ENCODE measurements around the gene INPP4A. TPM values are rescaled to one million over a fixed set of nuclear protein-coding genes. Genes with fewer than 3 reads are reported as not detected.
"Not testable (repeated sequence)": the region's sequence is repeated elsewhere in the genome, so short reads cannot be mapped to it uniquely, and the experiment has no call there.

INPP4A gene
- total RNA-seq, 1 donor, result 52.8 TPM

DNA sequence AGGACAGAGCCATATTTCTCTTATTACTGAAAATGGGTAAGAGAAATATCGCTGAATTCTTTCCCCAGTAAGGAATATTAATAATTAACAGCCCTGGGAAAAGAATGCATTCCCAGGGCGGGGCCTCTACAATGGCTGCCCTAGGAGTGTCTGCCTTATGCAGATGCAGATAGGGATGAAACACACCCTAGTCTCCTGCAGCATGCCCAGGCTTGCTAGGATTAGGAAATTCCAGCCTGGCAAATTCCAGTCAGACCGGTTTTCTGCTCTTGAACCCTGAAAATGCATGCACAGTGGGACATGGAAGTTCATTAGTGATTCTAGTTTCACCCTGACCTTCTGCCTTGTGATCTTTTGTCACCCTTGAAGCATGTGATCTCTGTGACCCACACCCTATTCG lies 9.0 kb upstream of the INPP4A start:
- not testable (repeated sequence) for DNase-seq (ENCODE audit: low read depth in 2 of 3, low spot score in 2 of 3)

- no peak for DNase-seq (ENCODE audit: low read depth in 2 of 3, low spot score in 2 of 3)
Observed at GRCh38 chr2:98436734-98437133, 7.9 kb upstream of the INPP4A start.

GRCh38 chr2:98438190-98439133 lies 6.2 kb upstream of the INPP4A start:
- no peak for DNase-seq (ENCODE audit: low read depth in 2 of 3, low spot score in 2 of 3)

- no peak for DNase-seq (ENCODE audit: low read depth in 2 of 3, low spot score in 2 of 3)
Observed at GRCh38 chr2:98441706-98442450, 2.8 kb upstream of the INPP4A start.

GRCh38 chr2:98442488-98442887 lies 2.2 kb upstream of the INPP4A start:
- DNase-seq (ENCODE audit: low read depth in 2 of 3, low spot score in 2 of 3), result no peak

- no peak for DNase-seq (ENCODE audit: low read depth in 2 of 3, low spot score in 2 of 3)
Observed at GRCh38 chr2:98445177-98445682, 572 bp downstream of the INPP4A start.

DNA sequence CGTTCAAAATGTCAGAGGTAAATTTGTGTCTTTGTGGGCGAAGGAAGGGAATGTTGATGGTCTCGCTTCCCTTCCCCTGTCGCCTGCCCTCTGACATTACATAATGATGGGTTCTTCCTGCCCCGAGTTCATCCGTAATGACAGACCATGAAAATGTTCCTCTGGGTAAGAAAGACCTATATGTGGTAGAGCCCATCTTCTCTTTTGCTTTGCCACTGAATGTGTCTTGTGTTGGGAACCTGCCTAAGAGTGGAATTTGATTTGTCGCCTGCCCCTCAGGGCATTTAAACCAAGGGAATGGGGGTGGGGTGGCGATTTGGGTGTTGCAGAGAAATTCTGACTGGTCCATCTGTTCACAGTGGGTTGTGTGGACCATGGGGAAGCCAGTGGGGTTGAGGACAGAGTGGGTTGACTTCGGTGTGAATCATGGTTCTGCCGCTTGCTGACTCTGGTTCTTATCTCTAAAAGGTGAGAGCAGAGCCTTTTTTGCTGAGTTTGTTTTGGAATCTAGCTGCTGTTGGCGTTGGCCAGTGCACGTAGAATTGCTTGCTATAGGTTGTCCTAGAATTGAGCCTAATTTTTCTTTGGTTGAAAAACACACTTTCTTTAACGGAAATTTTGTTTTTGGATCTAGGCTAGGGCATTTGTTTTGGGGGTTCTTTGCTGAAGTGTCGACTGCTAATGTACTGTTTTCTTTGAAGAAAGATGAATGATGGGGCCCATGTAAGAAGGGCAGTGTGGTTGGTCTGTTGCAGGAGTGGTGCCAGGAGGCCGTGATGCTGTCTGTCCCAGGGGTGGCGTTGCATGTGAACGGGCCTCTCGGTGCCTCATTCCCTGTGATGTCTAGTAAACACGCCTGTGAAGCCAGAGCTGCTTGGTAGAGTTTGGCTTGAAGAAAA lies 1.3 kb downstream of the INPP4A start:
- no peak for DNase-seq (ENCODE audit: low read depth in 2 of 3, low spot score in 2 of 3)

DNA sequence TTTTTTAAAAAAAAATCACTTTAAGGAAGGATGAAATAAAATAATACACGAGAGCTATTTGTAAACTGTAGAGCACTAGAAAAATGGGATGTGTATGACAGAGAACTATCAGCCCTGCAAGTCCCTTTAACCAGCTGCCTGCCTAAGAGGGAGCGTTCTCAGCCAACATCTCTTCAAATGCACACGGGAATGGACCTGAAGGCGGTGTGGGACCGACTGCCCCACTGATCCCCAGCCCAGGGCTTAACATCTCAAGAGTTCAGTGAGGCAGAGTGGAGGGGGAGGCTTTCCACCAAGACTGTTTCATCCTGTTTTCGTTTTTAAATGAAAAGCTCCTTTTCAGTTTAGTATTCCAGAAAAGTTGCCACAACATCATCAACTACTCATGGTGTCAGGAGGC lies 2.2 kb downstream of the INPP4A start:
- DNase-seq (ENCODE audit: low read depth in 2 of 3, low spot score in 2 of 3), result no peak

GRCh38 chr2:98448441-98449145 lies 3.9 kb downstream of the INPP4A start:
- no peak for DNase-seq (ENCODE audit: low read depth in 2 of 3, low spot score in 2 of 3)

GRCh38 chr2:98452396-98453027 lies 7.9 kb downstream of the INPP4A start:
- DNase-seq (ENCODE audit: low read depth in 2 of 3, low spot score in 2 of 3), result no peak

DNA sequence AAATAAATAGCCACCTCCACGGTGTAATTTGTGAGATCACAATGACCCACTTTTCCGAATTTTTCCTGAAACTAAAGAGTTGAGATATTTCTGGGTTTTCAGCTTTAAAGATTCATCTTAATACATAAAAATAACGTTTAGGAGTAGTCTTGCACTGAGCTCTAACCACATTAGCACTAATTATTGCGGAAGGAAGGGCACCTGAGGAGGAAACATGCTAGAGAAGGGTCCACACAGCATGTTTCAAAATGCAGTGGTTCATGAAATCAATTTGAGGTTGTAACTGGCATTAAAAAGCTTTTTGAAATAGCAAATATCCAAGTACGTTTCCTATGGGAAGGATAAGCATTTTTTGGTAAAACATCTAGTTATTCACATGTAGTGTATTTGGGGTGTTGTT lies 8.4 kb downstream of the INPP4A start:
- DNase-seq (ENCODE audit: low read depth in 2 of 3, low spot score in 2 of 3), result peak in 1 of 3 donors; percentile 44

DNA sequence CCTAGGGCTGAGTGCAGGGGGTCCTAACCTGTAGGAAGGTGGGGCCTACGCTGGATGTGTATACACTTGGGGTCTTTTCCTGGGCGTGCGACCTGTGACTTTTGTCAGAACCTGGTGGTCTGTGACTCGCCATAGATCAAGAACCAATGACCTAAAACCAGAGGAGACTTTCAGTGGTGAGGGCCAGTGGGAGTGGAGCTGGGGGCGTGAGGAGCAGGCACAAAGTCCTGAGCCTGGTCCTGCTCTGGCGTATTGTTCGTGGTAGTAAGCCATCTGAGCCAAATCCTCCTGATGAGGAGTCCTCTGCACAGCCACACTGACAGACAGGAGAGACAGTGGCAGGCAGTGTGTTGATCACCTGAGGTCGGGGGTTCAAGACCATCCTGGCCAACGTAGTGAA lies 8.9 kb downstream of the INPP4A start:
- DNase-seq (ENCODE audit: low read depth in 2 of 3, low spot score in 2 of 3), result no peak

GRCh38 chr2:98454073-98454472 lies 9.4 kb downstream of the INPP4A start:
- DNase-seq (ENCODE audit: low read depth in 2 of 3, low spot score in 2 of 3), result no peak

- DNase-seq (ENCODE audit: low read depth in 2 of 3, low spot score in 2 of 3), result peak in 1 of 3 donors; percentile 66
Observed at GRCh38 chr2:98454500-98455235, 10.0 kb downstream of the INPP4A start.

DNA sequence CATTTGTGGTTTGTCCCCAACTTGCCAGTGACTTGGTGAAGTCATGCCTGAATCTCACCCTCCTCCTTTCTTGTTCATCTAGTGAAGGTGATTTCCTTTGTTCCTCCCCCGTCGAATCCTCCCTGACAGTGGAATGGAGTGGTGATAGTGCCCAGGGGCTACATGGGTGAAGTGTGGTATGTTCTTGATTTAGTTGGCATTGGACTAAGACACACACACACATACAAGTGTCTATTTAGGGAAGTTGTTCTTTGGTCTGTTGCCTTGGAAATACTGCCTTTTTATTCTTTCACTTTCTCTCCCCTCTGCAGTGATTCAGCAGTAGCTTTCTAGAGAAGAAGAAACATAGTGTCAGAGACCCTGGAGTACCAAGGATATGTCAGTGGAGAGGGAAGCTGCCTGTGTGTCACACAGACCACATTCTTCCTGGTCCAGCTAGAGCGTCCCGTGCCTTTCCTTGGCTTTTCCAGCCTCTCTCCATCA lies 10.9 kb downstream of the INPP4A start:
- peak in 2 of 3 donors; percentile 77 to 89 for DNase-seq (ENCODE audit: low read depth in 2 of 3, low spot score in 2 of 3)

DNA sequence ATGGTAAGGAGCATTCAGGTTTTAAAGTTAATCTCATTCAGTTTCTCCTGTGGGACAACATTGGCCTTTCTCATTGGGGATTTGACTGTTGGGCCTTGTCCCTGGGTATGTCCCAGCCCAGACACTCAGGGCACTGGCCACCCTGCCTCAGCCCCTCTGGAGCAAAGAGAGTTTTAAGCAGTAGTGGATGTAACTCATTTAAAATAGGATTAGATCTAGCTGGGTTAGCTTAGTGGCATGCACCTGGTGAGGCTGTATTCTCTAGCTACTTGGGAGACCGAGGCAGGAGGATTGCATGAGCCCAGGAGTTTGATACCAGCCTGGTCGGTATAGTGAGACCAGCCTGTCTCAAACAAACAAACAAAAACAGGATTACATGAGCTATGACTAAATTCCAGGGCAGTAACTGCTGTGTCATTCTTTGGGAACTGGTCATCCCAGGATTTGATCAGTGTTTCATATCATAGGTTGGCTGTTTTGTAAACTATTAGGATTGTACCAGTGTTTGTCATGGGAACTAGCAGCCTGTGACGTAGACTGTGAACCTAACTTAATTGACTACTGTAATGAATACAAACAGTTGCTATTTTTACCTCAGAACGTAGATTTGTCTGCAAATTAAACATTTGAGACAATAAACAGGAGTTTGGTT lies 12.5 kb downstream of the INPP4A start:
- DNase-seq (ENCODE audit: low read depth in 2 of 3, low spot score in 2 of 3), result no peak

DNA sequence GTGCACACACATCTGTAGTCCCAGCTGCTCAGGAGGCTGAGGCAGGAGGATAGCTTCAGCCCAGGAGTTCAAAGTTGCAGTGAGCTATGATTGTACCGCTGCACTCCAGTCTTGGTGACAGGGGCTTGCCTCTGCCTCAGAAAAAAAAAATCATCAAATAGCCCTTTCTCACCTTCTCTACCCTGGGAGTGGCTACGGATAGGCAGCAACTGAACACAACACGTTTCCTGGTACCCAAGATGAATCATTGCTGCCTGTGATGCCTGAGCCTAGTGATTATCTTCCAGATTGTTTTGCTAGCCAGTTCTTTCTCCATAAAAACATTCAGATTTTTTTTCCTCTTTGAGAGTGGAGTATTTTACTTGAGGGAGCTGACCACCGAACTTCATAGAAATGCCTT lies 13.5 kb downstream of the INPP4A start:
- no peak for DNase-seq (ENCODE audit: low read depth in 2 of 3, low spot score in 2 of 3)
